OCI-LY1 (cell line): Measurements from ENCODE around the gene IDE.

Experiments used
- H2AFZ ChIP-seq: fragments of 200-600 bp; sonication (generic), shearing (Covaris generic); 2 replicates; pipeline ENCODE4 v1.6.0; 2014; ENCODE audit warnings: antibody characterized with exemption, mild to moderate bottlenecking, low read length
- H3F3A ChIP-seq: fragments of 200-600 bp; sonication (generic), shearing (Covaris generic); 2 replicates; pipeline ENCODE4 v1.6.0; 2014; ENCODE audit warnings: mild to moderate bottlenecking, antibody characterized with exemption, low read length, moderate library complexity; ENCODE audit not compliant: insufficient read depth
- H3K27ac ChIP-seq: fragments of 200-600 bp; sonication (generic); 2 replicates; pipeline ENCODE4 v1.5.1; 2014; ENCODE audit warnings: low read length, mixed run types, mild to moderate bottlenecking, low read depth; ENCODE audit not compliant: poor library complexity, severe bottlenecking
- H3K27me3 ChIP-seq: fragments of 200-600 bp; sonication (generic); 2 replicates; pipeline ENCODE4 v1.6.0; 2014; ENCODE audit warnings: antibody characterized with exemption, mild to moderate bottlenecking, low read length, moderate library complexity; ENCODE audit not compliant: insufficient read depth
- H3K36me3 ChIP-seq: fragments of 200-600 bp; sonication (generic); 2 replicates; pipeline ENCODE4 v1.6.1; 2014; ENCODE audit warnings: mild to moderate bottlenecking, antibody characterized with exemption, low read length, moderate library complexity, mixed read lengths; ENCODE audit not compliant: insufficient read depth
- H3K4me1 ChIP-seq: fragments of 200-600 bp; sonication (generic); 2 replicates; pipeline ENCODE4 v1.5.1; 2014; ENCODE audit warnings: mild to moderate bottlenecking, low read length, moderate library complexity; ENCODE audit not compliant: insufficient read depth, severe bottlenecking
- H3K4me2 ChIP-seq: fragments of 200-600 bp; sonication (generic), shearing (Covaris generic); 2 replicates; pipeline ENCODE4 v1.6.1; 2014; ENCODE audit warnings: low read length
- H3K4me3 ChIP-seq: fragments of 200-600 bp; sonication (generic); 2 replicates; pipeline ENCODE4 v1.5.1; 2014; ENCODE audit warnings: low read length, low read depth, mild to moderate bottlenecking, mixed read lengths; ENCODE audit not compliant: poor library complexity, severe bottlenecking
- H3K79me2 ChIP-seq: fragments of 200-600 bp; shearing (Covaris generic); 2 replicates; pipeline ENCODE4 v1.6.1; 2016; ENCODE audit warnings: mixed run types, low read length, mixed read lengths; ENCODE audit not compliant: insufficient read depth
- H3K9ac ChIP-seq: fragments of 200-600 bp; sonication (generic), shearing (Covaris generic); 2 replicates; pipeline ENCODE4 v1.6.1; 2014; ENCODE audit warnings: mild to moderate bottlenecking, low read length, mixed read lengths
- H3K9me2 ChIP-seq: fragments of 200-600 bp; sonication (generic), shearing (Covaris generic); 2 replicates; pipeline ENCODE4 v1.6.1; 2014; ENCODE audit warnings: low read depth, mild to moderate bottlenecking, low read length, mixed read lengths
- H3K9me3 ChIP-seq: fragments of 200-600 bp; shearing (Covaris generic); 2 replicates; pipeline ENCODE4 v1.6.1; 2014; ENCODE audit warnings: low read length, mixed read lengths
- H4K20me1 ChIP-seq: fragments of 200-600 bp; sonication (generic), shearing (Covaris generic); 2 replicates; pipeline ENCODE4 v1.6.0; 2016; ENCODE audit warnings: mild to moderate bottlenecking, low read length; ENCODE audit not compliant: insufficient read depth
- EZH2 ChIP-seq: fragments of 200-600 bp; sonication (generic), shearing (Covaris generic); IDR thresholded peaks from 2 replicates; pipeline ENCODE4 v1.8.0; 2017; ENCODE audit warnings: borderline replicate concordance, mixed run types, mild to moderate bottlenecking, antibody characterized with exemption, low read length, moderate library complexity, mixed read lengths
- TF ChIP-seq, protein P1 (sequence below): fragments of 200-600 bp; sonication (generic), shearing (Covaris generic); IDR thresholded peaks from 2 replicates; pipeline ENCODE4 v1.5.1; 2017; ENCODE audit warnings: mild to moderate bottlenecking, antibody characterized with exemption, low read length, moderate library complexity, mixed read lengths

IDE gene

DNA sequence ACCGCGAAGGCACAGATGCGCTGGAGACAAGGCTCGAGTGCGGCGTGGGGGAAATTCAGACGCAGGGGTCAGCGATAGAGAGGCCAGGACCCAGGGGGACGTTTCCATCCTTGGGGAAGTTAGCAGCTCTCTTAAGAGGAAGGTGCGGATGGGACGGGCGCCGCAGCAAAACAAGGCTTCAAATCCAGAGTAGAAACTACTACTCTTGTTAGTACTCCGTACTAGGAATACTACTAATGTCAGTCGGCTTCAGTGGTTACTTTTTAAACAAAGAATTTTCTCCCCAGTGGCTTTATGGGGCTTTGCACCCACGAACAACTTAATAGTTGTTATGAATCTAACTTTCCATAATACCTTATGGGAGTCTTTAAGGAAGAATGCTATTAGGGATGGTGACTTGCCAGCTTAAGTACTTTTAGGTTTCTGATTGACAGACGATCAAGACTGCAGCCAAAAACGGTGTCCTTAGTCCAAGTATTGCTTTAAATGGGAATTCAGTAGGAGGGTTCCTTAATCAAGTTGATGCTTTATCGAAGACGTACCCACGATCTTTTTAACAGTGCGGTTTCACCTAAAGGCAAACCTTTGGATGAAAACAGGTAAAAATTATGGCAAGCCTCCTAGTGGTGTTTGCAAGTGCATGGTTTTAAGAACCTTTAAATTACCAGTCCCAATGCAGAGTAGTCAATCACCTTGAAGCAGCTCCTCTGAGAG is 812 bp upstream of the IDE start:
- no peak overlapping the region for H2AFZ ChIP-seq
- peak overlapping the region; percentile 100 for H3K9ac ChIP-seq
- peak overlapping the region; percentile 87 for H3K27ac ChIP-seq
- H3K27me3 ChIP-seq, result no peaks in the 10 kb centered on the region
- H3K36me3 ChIP-seq, result no peaks in the 10 kb centered on the region
- H4K20me1 ChIP-seq, result no peaks in the 10 kb centered on the region
- H3K4me3 ChIP-seq, result peak overlapping the region; percentile 96
- no peak for TF ChIP-seq EZH2
- H3K4me1 ChIP-seq, result peaks cover 20% of the 10 kb centered on the region
- H3K4me2 ChIP-seq, result peak overlapping the region; percentile 94
- H3K9me2 ChIP-seq, result no peaks in the 10 kb centered on the region
- H3K79me2 ChIP-seq, result peaks cover 18% of the 10 kb centered on the region
- H3K9me3 ChIP-seq, result no peaks in the 10 kb centered on the region
- no peaks in the 10 kb centered on the region for H3F3A ChIP-seq

DNA sequence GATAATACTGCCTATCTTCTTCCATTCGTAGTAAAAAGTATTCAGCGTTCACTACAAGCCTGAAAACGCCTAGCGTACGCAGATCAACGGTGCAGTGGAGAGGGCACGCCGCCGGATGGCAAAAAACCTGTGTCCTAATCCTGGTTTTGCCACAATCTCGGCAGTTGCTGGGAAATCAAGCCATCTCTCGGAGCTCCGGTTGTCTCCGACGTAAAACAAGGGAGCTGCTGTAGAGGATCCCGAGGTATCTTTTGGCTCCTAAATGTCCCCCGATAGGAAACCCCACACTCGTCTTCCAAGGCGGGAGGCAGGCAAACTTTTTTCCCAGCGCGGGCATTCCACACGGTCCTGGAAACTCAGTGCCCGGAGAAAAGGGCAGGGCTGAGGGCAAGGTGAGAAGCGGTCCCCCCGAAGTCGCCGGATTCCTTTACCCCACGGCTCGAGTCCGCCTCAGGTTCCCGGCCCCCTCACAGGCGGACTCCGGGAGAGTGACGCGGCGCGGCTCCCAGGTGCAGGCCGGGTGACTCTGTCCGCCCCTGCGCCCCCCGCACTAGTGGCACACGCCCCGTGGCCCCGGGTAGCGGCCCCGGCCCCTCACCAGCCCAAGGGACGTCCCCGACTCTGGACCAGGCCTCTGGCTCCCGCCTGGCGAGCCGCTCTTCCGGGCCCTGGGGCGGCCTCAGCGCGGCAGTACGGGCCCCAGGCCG is 649 bp downstream of the IDE start:
- Histone ChIP-seq H3K27me3 (no peaks in the 10 kb centered on the region), H3K27ac (peak overlapping the region; percentile 87), H3K4me2 (peak overlapping the region; percentile 94), H3K9me2 (no peaks in the 10 kb centered on the region), H3K9me3 (no peaks in the 10 kb centered on the region), H3K79me2 (peaks cover 20% of the 10 kb centered on the region), H2AFZ (no peak overlapping the region), H3K4me1 (peaks cover 22% of the 10 kb centered on the region), H4K20me1 (no peaks in the 10 kb centered on the region), H3K36me3 (peaks cover 6% of the 10 kb centered on the region; the same call in 1 of the 2 replicates), H3F3A (no peaks in the 10 kb centered on the region), H3K4me3 (peak overlapping the region; percentile 96), H3K9ac (peak overlapping the region; percentile 100)
- TF ChIP-seq EZH2, result no peak
- TF ChIP-seq, protein P1, sequence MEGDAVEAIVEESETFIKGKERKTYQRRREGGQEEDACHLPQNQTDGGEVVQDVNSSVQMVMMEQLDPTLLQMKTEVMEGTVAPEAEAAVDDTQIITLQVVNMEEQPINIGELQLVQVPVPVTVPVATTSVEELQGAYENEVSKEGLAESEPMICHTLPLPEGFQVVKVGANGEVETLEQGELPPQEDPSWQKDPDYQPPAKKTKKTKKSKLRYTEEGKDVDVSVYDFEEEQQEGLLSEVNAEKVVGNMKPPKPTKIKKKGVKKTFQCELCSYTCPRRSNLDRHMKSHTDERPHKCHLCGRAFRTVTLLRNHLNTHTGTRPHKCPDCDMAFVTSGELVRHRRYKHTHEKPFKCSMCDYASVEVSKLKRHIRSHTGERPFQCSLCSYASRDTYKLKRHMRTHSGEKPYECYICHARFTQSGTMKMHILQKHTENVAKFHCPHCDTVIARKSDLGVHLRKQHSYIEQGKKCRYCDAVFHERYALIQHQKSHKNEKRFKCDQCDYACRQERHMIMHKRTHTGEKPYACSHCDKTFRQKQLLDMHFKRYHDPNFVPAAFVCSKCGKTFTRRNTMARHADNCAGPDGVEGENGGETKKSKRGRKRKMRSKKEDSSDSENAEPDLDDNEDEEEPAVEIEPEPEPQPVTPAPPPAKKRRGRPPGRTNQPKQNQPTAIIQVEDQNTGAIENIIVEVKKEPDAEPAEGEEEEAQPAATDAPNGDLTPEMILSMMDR, result peak; percentile 9; the same call in 1 of the 2 replicates

DNA sequence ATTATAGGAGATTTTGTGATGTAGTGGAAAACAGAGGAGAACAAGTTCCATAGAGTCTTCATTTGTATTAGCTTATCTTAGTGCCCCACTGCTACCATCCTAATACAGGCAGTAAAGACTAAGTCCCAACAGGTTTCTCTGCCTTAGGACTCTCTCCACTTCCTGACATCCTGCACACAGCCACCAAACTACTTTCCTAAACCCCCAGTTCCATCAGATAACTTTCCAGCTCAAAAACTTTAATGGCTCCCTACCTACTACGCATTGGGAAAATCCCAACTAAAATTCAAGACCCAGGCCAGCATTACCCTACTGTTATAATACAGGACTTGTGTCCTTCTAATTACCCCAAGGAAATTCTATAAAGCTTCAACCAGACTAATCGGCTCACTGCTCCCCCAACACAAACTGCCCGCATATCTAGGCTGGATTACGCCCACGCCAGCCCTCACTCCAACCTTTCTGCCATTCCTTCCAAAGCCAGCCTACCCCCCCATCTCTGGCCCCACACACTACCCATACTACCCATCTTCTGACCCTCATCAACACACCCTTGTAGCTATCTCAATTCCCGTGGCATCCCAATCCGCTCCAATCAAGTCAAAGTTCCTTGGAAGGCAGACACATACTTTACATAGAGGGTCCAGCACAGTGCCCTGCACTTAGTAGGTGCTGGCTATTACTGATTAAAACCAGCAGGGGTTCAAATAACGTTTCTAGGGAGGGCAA is 1.4 kb downstream of the IDE start:
- TF ChIP-seq, protein P1, result no peak
- TF ChIP-seq EZH2, result no peak
- no peaks in the 10 kb centered on the region for H3K9me2 ChIP-seq
- H3K27ac ChIP-seq, result peak overlapping the region; percentile 27
- H3K9ac ChIP-seq, result peak overlapping the region; percentile 100
- peaks cover 6% of the 10 kb centered on the region; the same call in 1 of the 2 replicates for H3K36me3 ChIP-seq
- H2AFZ ChIP-seq, result no peak overlapping the region
- H3K79me2 ChIP-seq, result peaks cover 22% of the 10 kb centered on the region
- no peaks in the 10 kb centered on the region for H3F3A ChIP-seq
- H3K4me2 ChIP-seq, result peak overlapping the region; percentile 94
- peak overlapping the region; percentile 96 for H3K4me3 ChIP-seq
- no peaks in the 10 kb centered on the region for H4K20me1 ChIP-seq
- no peaks in the 10 kb centered on the region for H3K9me3 ChIP-seq
- H3K27me3 ChIP-seq, result no peaks in the 10 kb centered on the region
- peaks cover 29% of the 10 kb centered on the region for H3K4me1 ChIP-seq
